Measurements from ENCODE around the gene PABPC3.

- TF ChIP-seq MXI1 (IDR thresholded peaks at IDR 0.05; ENCODE audit: low read depth, low read length), result no peak
- no peak for TF ChIP-seq RAD21 (IDR thresholded peaks at IDR 0.05; ENCODE audit: low read length)
- TF ChIP-seq, protein P1, sequence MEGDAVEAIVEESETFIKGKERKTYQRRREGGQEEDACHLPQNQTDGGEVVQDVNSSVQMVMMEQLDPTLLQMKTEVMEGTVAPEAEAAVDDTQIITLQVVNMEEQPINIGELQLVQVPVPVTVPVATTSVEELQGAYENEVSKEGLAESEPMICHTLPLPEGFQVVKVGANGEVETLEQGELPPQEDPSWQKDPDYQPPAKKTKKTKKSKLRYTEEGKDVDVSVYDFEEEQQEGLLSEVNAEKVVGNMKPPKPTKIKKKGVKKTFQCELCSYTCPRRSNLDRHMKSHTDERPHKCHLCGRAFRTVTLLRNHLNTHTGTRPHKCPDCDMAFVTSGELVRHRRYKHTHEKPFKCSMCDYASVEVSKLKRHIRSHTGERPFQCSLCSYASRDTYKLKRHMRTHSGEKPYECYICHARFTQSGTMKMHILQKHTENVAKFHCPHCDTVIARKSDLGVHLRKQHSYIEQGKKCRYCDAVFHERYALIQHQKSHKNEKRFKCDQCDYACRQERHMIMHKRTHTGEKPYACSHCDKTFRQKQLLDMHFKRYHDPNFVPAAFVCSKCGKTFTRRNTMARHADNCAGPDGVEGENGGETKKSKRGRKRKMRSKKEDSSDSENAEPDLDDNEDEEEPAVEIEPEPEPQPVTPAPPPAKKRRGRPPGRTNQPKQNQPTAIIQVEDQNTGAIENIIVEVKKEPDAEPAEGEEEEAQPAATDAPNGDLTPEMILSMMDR (IDR thresholded peaks at IDR 0.05), result no peak
- no peak for TF ChIP-seq TEAD4 (IDR thresholded peaks at IDR 0.05; ENCODE audit: borderline replicate concordance, insufficient read depth)
- no peak for TF ChIP-seq POLR2AphosphoS5 (IDR thresholded peaks at IDR 0.05; ENCODE audit: low read depth, low read length)
- no peak for TF ChIP-seq ELF1 (IDR thresholded peaks at IDR 0.05)
- TF ChIP-seq YY1 (IDR thresholded peaks at IDR 0.05; ENCODE audit: low read depth), result no peak
- TF ChIP-seq RXRA (IDR thresholded peaks at IDR 0.05; ENCODE audit: borderline replicate concordance, low read depth), result no peak
Observed at GRCh38 chr13:25059166-25059565, 36.8 kb upstream of the PABPC3 start.
